Loucy (cell line): ENCODE results near the gene ACY1.

ENCODE experiments used
- H2AFZ ChIP-seq: fragments of 200-600 bp; sonication (generic); 2 replicates; pipeline ENCODE4 v1.6.0; 2016; ENCODE audit warnings: antibody characterized with exemption, mild to moderate bottlenecking, low read length, moderate library complexity
- H3F3A ChIP-seq: fragments of 200-600 bp; 2 replicates; pipeline ENCODE4 v1.6.0; 2016; ENCODE audit warnings: antibody characterized with exemption, low read depth, mild to moderate bottlenecking
- H3K27me3 ChIP-seq: fragments of 200-600 bp; sonication (generic); 2 replicates; pipeline ENCODE4 v1.6.1; 2014; ENCODE audit warnings: low read length, mild to moderate bottlenecking; ENCODE audit not compliant: insufficient read depth, poor library complexity, severe bottlenecking
- H3K36me3 ChIP-seq: fragments of 200-600 bp; sonication (generic); 2 replicates; pipeline ENCODE4 v1.6.1; 2016; ENCODE audit warnings: low read length; ENCODE audit not compliant: insufficient read depth
- H3K4me1 ChIP-seq: fragments of 200-600 bp; sonication (generic); 2 replicates; pipeline ENCODE4 v1.5.1; 2014; ENCODE audit warnings: low read length, mild to moderate bottlenecking; ENCODE audit not compliant: insufficient read depth, poor library complexity, severe bottlenecking
- H3K4me2 ChIP-seq: fragments of 200-600 bp; sonication (generic); 2 replicates; pipeline ENCODE4 v1.6.0; 2014; ENCODE audit warnings: antibody characterized with exemption, low read length, low read depth, mild to moderate bottlenecking; ENCODE audit not compliant: poor library complexity, severe bottlenecking
- H3K4me3 ChIP-seq: fragments of 200-600 bp; sonication (generic); 2 replicates; pipeline ENCODE4 v1.5.1; 2014; ENCODE audit warnings: low read length, mild to moderate bottlenecking, mixed read lengths; ENCODE audit not compliant: poor library complexity, severe bottlenecking
- H3K79me2 ChIP-seq: fragments of 200-600 bp; sonication (generic); 2 replicates; pipeline ENCODE4 v1.6.1; 2014; ENCODE audit warnings: low read length; ENCODE audit not compliant: insufficient read depth
- H3K9ac ChIP-seq: fragments of 200-600 bp; sonication (generic); 2 replicates; pipeline ENCODE4 v1.6.0; 2014; ENCODE audit warnings: mild to moderate bottlenecking, low read depth, low read length, moderate library complexity; ENCODE audit not compliant: poor library complexity, severe bottlenecking
- H3K9me2 ChIP-seq: fragments of 200-600 bp; sonication (generic); replicated peaks from 2 replicates; pipeline ENCODE4 v1.6.1; 2016; ENCODE audit warnings: low read depth, low read length, mixed read lengths
- H3K9me3 ChIP-seq: fragments of 200-600 bp; sonication (generic); 2 replicates; pipeline ENCODE4 v1.6.1; 2014; ENCODE audit warnings: mild to moderate bottlenecking, antibody characterized with exemption, low read length, low read depth; ENCODE audit not compliant: insufficient read depth
- H4K20me1 ChIP-seq: fragments of 200-600 bp; sonication (generic); 2 replicates; pipeline ENCODE4 v1.6.0; 2014; ENCODE audit warnings: antibody characterized with exemption, low read length, mild to moderate bottlenecking; ENCODE audit not compliant: insufficient read depth, poor library complexity, severe bottlenecking
- CTCF ChIP-seq: fragments of 200-600 bp; sonication (generic); conservative IDR thresholded peaks from 2 replicates; pipeline ENCODE4 v1.5.1; 2014; ENCODE audit warnings: mild to moderate bottlenecking, antibody characterized with exemption, low read length
- EZH2phosphoT487 ChIP-seq: fragments of 200-600 bp; IDR thresholded peaks from 2 replicates; pipeline ENCODE4 v1.6.1; 2018; ENCODE audit warnings: antibody characterized with exemption, mild to moderate bottlenecking, moderate library complexity, borderline replicate concordance

ACY1 gene

GRCh38 chr3:51985063-51985462 lies 1.7 kb downstream of the ACY1 start:
- Histone ChIP-seq H3K36me3 (no peaks in the 10 kb centered on the region), H3K9me3 (no peaks in the 10 kb centered on the region), H3K9ac (no peak overlapping the region), H3K4me1 (peaks cover 16% of the 10 kb centered on the region), H3K4me3 (no peak overlapping the region), H3K27me3 (no peaks in the 10 kb centered on the region), H2AFZ (no peak overlapping the region), H3F3A (peaks cover 5% of the 10 kb centered on the region), H3K79me2 (peaks cover 16% of the 10 kb centered on the region; the same call in 1 of the 2 replicates), H3K4me2 (no peak overlapping the region), H3K9me2 (no peaks in the 10 kb centered on the region), H4K20me1 (no peaks in the 10 kb centered on the region)
- TF ChIP-seq EZH2phosphoT487 (no peak), CTCF (no peak)

GRCh38 chr3:51986010-51986947 lies 2.9 kb downstream of the ACY1 start:
- no peak overlapping the region for H3K4me2 ChIP-seq
- no peaks in the 10 kb centered on the region for H3K9me3 ChIP-seq
- peaks cover 1% of the 10 kb centered on the region for H4K20me1 ChIP-seq
- no peak overlapping the region for H2AFZ ChIP-seq
- no peaks in the 10 kb centered on the region for H3K27me3 ChIP-seq
- peaks cover 16% of the 10 kb centered on the region for H3K4me1 ChIP-seq
- H3K36me3 ChIP-seq = no peaks in the 10 kb centered on the region
- H3K9me2 ChIP-seq = no peaks in the 10 kb centered on the region
- no peak overlapping the region for H3K4me3 ChIP-seq
- H3K9ac ChIP-seq = no peak overlapping the region
- peaks cover 5% of the 10 kb centered on the region for H3F3A ChIP-seq
- no peak for TF ChIP-seq EZH2phosphoT487
- no peak for TF ChIP-seq CTCF
- H3K79me2 ChIP-seq = peaks cover 10% of the 10 kb centered on the region; the same call in 1 of the 2 replicates

GRCh38 chr3:51987568-51987967 lies 4.2 kb downstream of the ACY1 start:
- Histone ChIP-seq H3K9me2 (no peaks in the 10 kb centered on the region), H4K20me1 (peaks cover 14% of the 10 kb centered on the region), H3K36me3 (peaks cover 9% of the 10 kb centered on the region; the same call in 1 of the 2 replicates), H3K79me2 (peaks cover 20% of the 10 kb centered on the region), H3K4me2 (no peak overlapping the region), H3K27me3 (no peaks in the 10 kb centered on the region), H3K4me3 (no peak overlapping the region), H3K9me3 (no peaks in the 10 kb centered on the region), H2AFZ (no peak overlapping the region), H3K4me1 (peaks cover 21% of the 10 kb centered on the region), H3K9ac (no peak overlapping the region), H3F3A (peaks cover 4% of the 10 kb centered on the region)
- no peak for TF ChIP-seq EZH2phosphoT487
- TF ChIP-seq CTCF = no peak
